NK-92 (cell line): ENCODE results near the gene BAHCC1.

Experiments
- DNase-seq: peaks from one replicate; lab custom pipeline; 2025; ENCODE audit not compliant: unreplicated experiment; lab: John Stamatoyannopoulos, UW

Gene BAHCC1

GRCh38 chr17:81511804-81512561 is 116.7 kb downstream of the BAHCC1 start:
- no peak for DNase-seq

GRCh38 chr17:81512562-81513371 is 117.5 kb downstream of the BAHCC1 start, which contains the start of gene ACTG1:
TSS of gene ACTG1 (minus strand) at chr17:81512799. CDS start at chr17:81512354, 445 bp downstream.
- peak; percentile 58 for DNase-seq

GRCh38 chr17:81513372-81513752 is 118.1 kb downstream of the BAHCC1 start:
- no peak for DNase-seq

GRCh38 chr17:81513753-81514488 is 118.7 kb downstream of the BAHCC1 start:
- no peak for DNase-seq

- no peak for DNase-seq
These were observed 119.2 kb downstream of the BAHCC1 start for GRCh38 chr17:81514489-81514738.

- no peak for DNase-seq
These were observed 119.7 kb downstream of the BAHCC1 start for GRCh38 chr17:81514739-81515529.

GRCh38 chr17:81515530-81516041 is 120.3 kb downstream of the BAHCC1 start:
- no peak for DNase-seq
